ENCODE data around the gene CFAP57. TPM values are rescaled to one million over a fixed set of nuclear protein-coding genes. Genes with fewer than 3 reads are reported as not detected.
"Not testable (repeated sequence)": the region's sequence is repeated elsewhere in the genome, so short reads cannot be mapped to it uniquely, and the experiment has no call there.

Gene CFAP57
- total RNA-seq, 2 donors from 2014 or later, result 0.14 to 4.7 TPM

- intact Hi-C loops (cut with DNase I), result no loop called here
- Histone ChIP-seq H3K9me3 (no peaks in the 10 kb centered on the region), H3K27ac (no peak overlapping the region), H3K27me3 (replicated peaks; ENCODE audit: insufficient read depth) (no peaks in the 10 kb centered on the region), H3K4me3 (no peak overlapping the region), H3K36me3 (no peaks in the 10 kb centered on the region), H3K4me1 (replicated peaks) (no peaks in the 10 kb centered on the region)
- TF ChIP-seq CTCF (IDR thresholded peaks at IDR 0.05) (no peak), POLR2A (IDR thresholded peaks at IDR 0.05) (no peak), POLR2AphosphoS5 (IDR thresholded peaks at IDR 0.05) (no peak)
- DNase-seq (ENCODE audit: low spot score), result no peak
Observed at GRCh38 chr1:43134640-43135039, 37.5 kb upstream of the CFAP57 start.

DNA sequence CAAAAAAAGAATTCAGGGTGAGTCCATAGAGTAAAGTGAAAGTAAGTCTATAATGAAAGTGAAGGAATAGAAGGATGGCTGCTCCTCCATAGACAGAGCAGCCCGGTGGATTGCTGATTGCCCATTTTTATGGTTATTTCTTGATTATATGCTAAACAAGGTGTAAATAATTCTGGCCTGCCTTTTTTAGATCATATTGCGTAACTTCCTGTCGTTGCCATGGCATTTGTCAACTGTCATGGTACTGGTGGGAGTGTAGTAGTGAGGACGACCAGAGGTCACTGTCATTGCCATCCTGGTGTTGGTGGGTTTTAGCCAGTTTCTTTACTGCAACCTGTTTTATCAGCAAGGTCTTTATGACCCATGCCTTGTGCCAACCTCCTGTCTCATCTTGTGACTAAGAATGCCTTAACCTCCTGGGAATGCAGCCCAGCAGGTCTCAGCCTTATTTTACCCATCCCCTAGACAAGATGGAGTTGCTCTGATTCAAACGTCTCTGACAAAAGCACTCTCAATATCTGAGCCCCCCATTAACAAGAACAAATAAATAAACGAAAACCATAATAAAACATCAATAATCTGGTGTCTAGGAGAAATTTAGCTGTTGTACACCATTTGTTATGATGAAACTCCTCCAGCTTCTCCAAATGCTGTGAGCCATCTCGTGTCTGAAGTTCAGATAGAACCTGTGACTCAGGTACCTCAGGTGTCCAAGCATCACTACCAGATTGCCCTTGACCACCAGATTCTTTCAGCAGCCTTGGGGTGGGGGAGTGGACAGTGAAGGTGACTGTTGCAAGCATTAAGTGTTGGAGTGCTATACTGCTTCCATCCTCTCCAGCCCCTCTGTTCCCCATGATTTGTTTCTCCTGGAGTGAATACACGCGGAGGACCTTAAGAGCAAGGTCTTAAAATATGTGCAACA is 36.0 kb upstream of the CFAP57 start:
- H3K27me3 ChIP-seq (replicated peaks; ENCODE audit: insufficient read depth), result no peaks in the 10 kb centered on the region
- intact Hi-C loops (cut with DNase I), result no loop called here
- H3K36me3 ChIP-seq, result no peaks in the 10 kb centered on the region
- H3K9me3 ChIP-seq, result no peaks in the 10 kb centered on the region
- 63% methylated on average over 9 of the region's 9 CpGs for WGBS
- no peak for TF ChIP-seq CTCF (IDR thresholded peaks at IDR 0.05)
- no peak for TF ChIP-seq POLR2A (IDR thresholded peaks at IDR 0.05)
- no peak for TF ChIP-seq POLR2AphosphoS5 (IDR thresholded peaks at IDR 0.05)
- no peaks in the 10 kb centered on the region for H3K4me1 ChIP-seq (replicated peaks)
- no peak overlapping the region for H3K4me3 ChIP-seq
- DNase-seq (ENCODE audit: low spot score), result peak; percentile 19
- no peak overlapping the region for H3K27ac ChIP-seq

DNA sequence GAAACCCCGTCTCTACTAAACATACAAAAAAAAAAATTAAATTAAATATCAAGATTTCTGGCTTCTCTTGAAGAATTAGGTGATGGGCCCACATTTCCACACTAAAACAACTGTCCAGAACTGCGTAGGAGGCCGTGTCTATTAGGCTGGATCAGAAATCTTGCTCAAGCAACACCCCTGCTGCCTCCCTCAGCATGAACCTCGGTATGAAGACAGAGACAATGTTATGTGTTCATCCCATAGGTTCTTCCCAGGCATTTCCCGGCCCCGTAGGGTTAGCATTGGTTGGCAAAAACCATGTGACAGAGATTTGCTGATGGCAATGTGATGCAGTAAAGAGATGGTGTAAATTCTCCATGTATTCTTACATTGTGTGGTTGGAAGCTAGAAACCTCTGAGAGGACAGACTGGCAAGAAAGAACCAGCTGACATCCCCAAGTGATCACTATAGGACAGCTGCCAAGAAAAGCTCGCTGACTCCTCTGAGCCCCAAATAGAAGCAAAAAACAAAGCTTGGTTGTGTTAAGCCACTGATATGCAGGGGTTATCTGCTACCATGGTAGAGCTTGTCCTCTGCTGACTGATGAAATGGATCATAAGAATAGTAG is 34.6 kb upstream of the CFAP57 start:
- Histone ChIP-seq H3K27ac (no peak overlapping the region), H3K36me3 (no peaks in the 10 kb centered on the region), H3K9me3 (no peaks in the 10 kb centered on the region), H3K4me1 (replicated peaks) (no peaks in the 10 kb centered on the region), H3K27me3 (replicated peaks; ENCODE audit: insufficient read depth) (no peaks in the 10 kb centered on the region), H3K4me3 (no peak overlapping the region)
- WGBS, result 78% methylated on average over 7 of the region's 7 CpGs
- TF ChIP-seq CTCF (IDR thresholded peaks at IDR 0.05) (no peak), POLR2AphosphoS5 (IDR thresholded peaks at IDR 0.05) (no peak), POLR2A (IDR thresholded peaks at IDR 0.05) (no peak)
- no peak for DNase-seq (ENCODE audit: low spot score)
- intact Hi-C loops (cut with DNase I), result no loop called here

GRCh38 chr1:43139295-43139694 is 32.8 kb upstream of the CFAP57 start:
- H3K27ac ChIP-seq; DNase-seq (ENCODE audit: low spot score); H3K9me3 ChIP-seq; H3K4me3 ChIP-seq; H3K36me3 ChIP-seq; H3K4me1 ChIP-seq (replicated peaks); intact Hi-C loops (cut with DNase I); H3K27me3 ChIP-seq (replicated peaks; ENCODE audit: insufficient read depth): not testable (repeated sequence)
- 92% methylated on average over 8 of the region's 8 CpGs for WGBS

GRCh38 chr1:43140010-43140409 is 32.1 kb upstream of the CFAP57 start:
- Histone ChIP-seq H3K4me3 (no peak overlapping the region), H3K27me3 (replicated peaks; ENCODE audit: insufficient read depth) (no peaks in the 10 kb centered on the region), H3K4me1 (replicated peaks) (no peaks in the 10 kb centered on the region), H3K36me3 (no peaks in the 10 kb centered on the region), H3K27ac (no peak overlapping the region), H3K9me3 (no peaks in the 10 kb centered on the region)
- TF ChIP-seq CTCF (IDR thresholded peaks at IDR 0.05), result no peak
- no peak for TF ChIP-seq POLR2A (IDR thresholded peaks at IDR 0.05)
- TF ChIP-seq POLR2AphosphoS5 (IDR thresholded peaks at IDR 0.05), result no peak
- no peak for DNase-seq (ENCODE audit: low spot score)
- intact Hi-C loops (cut with DNase I), result no loop called here

All from prostate gland (tissue), 2 donors.